Fibroblast of lung (primary cell): ENCODE measurements around the gene TRIM3.

Source experiments
- CTCF ChIP-seq, 2 donors: IDR thresholded peaks in 1 of 2; conservative IDR thresholded peaks in 1 of 2; 1 replicate in 1 of 2; 2 replicates in 1 of 2; pipeline ENCODE4 v1.5.1; 2011 to 2012; ENCODE audit warnings: low read length in 2 of 2, control low read depth in 1 of 2, inconsistent platforms in 1 of 2, low read depth in 1 of 2, mild to moderate bottlenecking in 1 of 2
- EZH2 ChIP-seq: IDR thresholded peaks from 2 replicates; pipeline ENCODE4 v1.5.1; 2012; ENCODE audit warnings: low read length, control low read depth, mild to moderate bottlenecking; ENCODE audit errors: missing control alignments

DNA sequence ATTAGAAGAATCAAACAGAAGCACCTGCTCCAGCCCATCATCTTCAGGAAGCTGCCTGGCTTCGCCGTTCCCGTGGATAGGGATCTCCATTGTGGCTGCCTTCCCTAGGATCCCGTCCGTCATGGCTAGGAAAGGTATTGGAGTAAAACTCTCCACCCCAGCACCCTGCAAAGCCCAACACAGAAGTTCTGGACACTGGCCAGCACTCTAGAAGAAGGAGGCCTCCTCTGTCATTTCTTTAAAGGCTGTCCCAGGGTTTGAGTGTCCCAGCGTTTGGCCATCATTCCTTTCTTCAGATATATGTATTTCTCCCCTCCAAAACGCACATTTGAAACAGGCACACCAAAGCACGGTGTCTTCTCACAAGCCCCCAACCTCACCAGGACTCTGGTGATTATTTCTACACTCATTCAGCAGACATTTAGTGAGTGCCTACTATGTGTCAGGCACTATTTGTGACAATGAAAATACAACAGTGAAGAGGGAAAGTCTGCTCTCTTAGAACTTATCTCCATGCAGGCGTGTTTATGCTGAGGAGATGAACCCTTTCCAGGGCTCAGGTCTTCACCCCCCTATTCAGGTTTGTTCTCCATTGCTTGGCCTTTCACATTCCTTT lies 6.7 kb upstream of the TRIM3 start:
- TF ChIP-seq CTCF (conservative IDR thresholded peaks at IDR 0.05 in 1 of 2, IDR thresholded peaks at IDR 0.05 in 1 of 2; ENCODE audit: low read depth in 1 of 2, low read length in 2 of 2) (no peak), EZH2 (no peak)
